GM19397 (cell line): ENCODE results near the gene NRG2.

Source experiments
- ATAC-seq: cut with Tn5 transposase; IDR thresholded peaks from one replicate; pipeline ENCODE4 v1.9.1; 2021; ENCODE audit warnings: mild to moderate bottlenecking, moderate library complexity; ENCODE audit not compliant: unreplicated experiment

The NRG2 gene

GRCh38 chr5:140041492-140042392, 1.4 kb downstream of the NRG2 start:
- ATAC-seq: no peak

GRCh38 chr5:140041099-140041491, 2.0 kb downstream of the NRG2 start:
- ATAC-seq: no peak

GRCh38 chr5:140040358-140040757, 2.7 kb downstream of the NRG2 start:
- ATAC-seq: no peak

GRCh38 chr5:140039561-140039960, 3.5 kb downstream of the NRG2 start:
- no peak for ATAC-seq

GRCh38 chr5:140038373-140038957, 4.6 kb downstream of the NRG2 start:
- no peak for ATAC-seq

GRCh38 chr5:140037012-140037411, 6.1 kb downstream of the NRG2 start:
- no peak for ATAC-seq

- no peak for ATAC-seq
Observed at GRCh38 chr5:140035881-140036280, 7.2 kb downstream of the NRG2 start.

- ATAC-seq: no peak
Observed at GRCh38 chr5:140033037-140033760, 9.9 kb downstream of the NRG2 start.

- no peak for ATAC-seq
Observed at GRCh38 chr5:140032296-140032695, 10.8 kb downstream of the NRG2 start.

GRCh38 chr5:140027807-140028206, 15.3 kb downstream of the NRG2 start:
- ATAC-seq: no peak

- ATAC-seq: no peak
Observed at GRCh38 chr5:140025736-140026135, 17.4 kb downstream of the NRG2 start.

- no peak for ATAC-seq
Observed at GRCh38 chr5:140024928-140025327, 18.2 kb downstream of the NRG2 start.

- ATAC-seq: no peak
Observed at GRCh38 chr5:140023611-140024191, 19.4 kb downstream of the NRG2 start.

GRCh38 chr5:140020601-140021177, 22.4 kb downstream of the NRG2 start:
- no peak for ATAC-seq

- no peak for ATAC-seq
Observed at GRCh38 chr5:140018920-140019644, 24.0 kb downstream of the NRG2 start.

- ATAC-seq: no peak
Observed at GRCh38 chr5:140018517-140018916, 24.6 kb downstream of the NRG2 start.

GRCh38 chr5:140018096-140018481, 25.0 kb downstream of the NRG2 start:
- ATAC-seq: no peak

- no peak for ATAC-seq
Observed at GRCh38 chr5:140017397-140018095, 25.6 kb downstream of the NRG2 start.

- no peak for ATAC-seq
Observed at GRCh38 chr5:140015706-140016105, 27.4 kb downstream of the NRG2 start.

- no peak for ATAC-seq
Observed at GRCh38 chr5:140014751-140015150, 28.3 kb downstream of the NRG2 start.
